Keratinocyte (primary cell): ENCODE results near the gene PGAP3. TPM values are rescaled to one million over a fixed set of nuclear protein-coding genes. Genes with fewer than 3 reads are reported as not detected.

Experiments used
- DNase-seq: peaks from one replicate; pipeline ENCODE4 v3.0.0-alpha.2; 2011; ENCODE audit warnings: low read depth, missing footprints, low spot score
- FAIRE-seq: peaks from 2 replicates; lab custom pipeline; 2011; peaks lifted over from hg19 to GRCh38; lab: Jason Lieb, UNC
- H2AFZ ChIP-seq: 2 replicates; pipeline ENCODE4 v1.6.0; 2012; ENCODE audit warnings: low read length, control low read depth, inconsistent platforms; ENCODE audit not compliant: control insufficient read depth
- H3K27ac ChIP-seq: 2 replicates; pipeline ENCODE4 v1.5.1; 2011; ENCODE audit warnings: low read length; ENCODE audit not compliant: control insufficient read depth, insufficient read depth
- H3K27me3 ChIP-seq: 3 replicates; pipeline ENCODE4 v1.6.0; 2011; ENCODE audit warnings: low read length; ENCODE audit not compliant: control insufficient read depth, insufficient read depth; ENCODE audit errors: extremely low read depth
- H3K36me3 ChIP-seq, 2 experiments: 2 replicates in 1 of 2; 3 replicates in 1 of 2; pipeline ENCODE4 v1.5.1; 2011; ENCODE audit warnings: low read length in 2 of 2, mild to moderate bottlenecking in 1 of 2; ENCODE audit not compliant: control insufficient read depth in 2 of 2, insufficient read depth in 2 of 2; ENCODE audit errors: extremely low read depth in 1 of 2
- H3K4me1 ChIP-seq: 3 replicates; pipeline ENCODE4 v1.5.1; 2011; ENCODE audit warnings: low read length; ENCODE audit not compliant: control insufficient read depth, insufficient read depth; ENCODE audit errors: extremely low read depth
- H3K4me2 ChIP-seq: 3 replicates; pipeline ENCODE4 v1.6.0; 2011; ENCODE audit warnings: low read depth, low read length; ENCODE audit not compliant: control insufficient read depth, insufficient read depth; ENCODE audit errors: extremely low read depth
- H3K4me3 ChIP-seq, 3 experiments: fragments of 200-600 bp in 1 of 3; sonication (generic) in 1 of 3; 2 replicates in 2 of 3; 3 replicates in 1 of 3; pipeline ENCODE4 v1.5.1; 2011 to 2016; ENCODE audit warnings: low read length in 3 of 3, mild to moderate bottlenecking in 3 of 3, control low read depth in 2 of 3, inconsistent platforms in 1 of 3, low read depth in 1 of 3, mixed read lengths in 1 of 3, mixed run types in 1 of 3, moderate library complexity in 1 of 3; ENCODE audit not compliant: control insufficient read depth in 2 of 3, insufficient read depth in 2 of 3; ENCODE audit errors: extremely low read depth in 1 of 3
- H3K79me2 ChIP-seq: 2 replicates; pipeline ENCODE4 v1.6.0; 2012; ENCODE audit warnings: low read length; ENCODE audit not compliant: control insufficient read depth, insufficient read depth
- H3K9ac ChIP-seq: 3 replicates; pipeline ENCODE4 v1.6.0; 2011; ENCODE audit warnings: low read length; ENCODE audit not compliant: control insufficient read depth, insufficient read depth; ENCODE audit errors: extremely low read depth
- H3K9me1 ChIP-seq: 3 replicates; pipeline ENCODE4 v1.6.0; 2011; ENCODE audit warnings: low read length; ENCODE audit not compliant: control insufficient read depth, insufficient read depth; ENCODE audit errors: extremely low read depth
- H3K9me3 ChIP-seq: 2 replicates; pipeline ENCODE4 v1.5.1; 2012; ENCODE audit warnings: low read depth, low read length; ENCODE audit not compliant: control insufficient read depth
- H4K20me1 ChIP-seq: 3 replicates; pipeline ENCODE4 v1.6.0; 2011; ENCODE audit warnings: low read length; ENCODE audit not compliant: control insufficient read depth, insufficient read depth; ENCODE audit errors: extremely low read depth
- EZH2 ChIP-seq: IDR thresholded peaks from one replicate; pipeline ENCODE4 v1.6.1; 2012; ENCODE audit warnings: inconsistent platforms, mild to moderate bottlenecking, low read length, moderate library complexity
- dilution Hi-C: fragments of 300-500 bp; cut with MboI; formaldehyde crosslinking; loops from one replicate; pipeline ENCODE4 v1.7.0; 2020; ENCODE audit warnings: low sequenced_read_pairs; ENCODE audit not compliant: extremely low pct_ligation_motif_present
- polyA plus RNA-seq, 5 experiments: library from polyadenylated mRNA; depleted of rRNA in 3 of 5; stranded (reverse) in 3 of 5; stranded (forward) in 1 of 5; unstranded in 1 of 5; fragments of >200 nt; gene quantifications; 1 replicate in 1 of 5; 2 replicates in 3 of 5; 3 replicates in 1 of 5; pipeline versions ENCODE4 v1.2.1 to v1.2.3, GENCODE V29; 2011 to 2012; ENCODE audit warnings: missing spikeins in 2 of 5, low read depth in 1 of 5, low replicate concordance in 1 of 5
- TF ChIP-seq, protein P1 (sequence below), 3 experiments: IDR thresholded peaks in 1 of 3; conservative IDR thresholded peaks in 1 of 3; optimal IDR thresholded peaks in 1 of 3; 2 replicates in 2 of 3; 3 replicates in 1 of 3; pipeline versions ENCODE3 to v1.5.1; 2011; ENCODE audit warnings: low read length in 3 of 3, mild to moderate bottlenecking in 3 of 3, moderate library complexity in 2 of 3, control low read depth in 1 of 3, inconsistent platforms in 1 of 3; ENCODE audit not compliant: insufficient read depth in 2 of 3; ENCODE audit errors: extremely low read depth in 1 of 3

The PGAP3 gene
- polyA plus RNA-seq, 1 donor (not counting 4 experiments of a cell fraction or from before 2014, with no cell fraction given) = 5.6 TPM

DNA sequence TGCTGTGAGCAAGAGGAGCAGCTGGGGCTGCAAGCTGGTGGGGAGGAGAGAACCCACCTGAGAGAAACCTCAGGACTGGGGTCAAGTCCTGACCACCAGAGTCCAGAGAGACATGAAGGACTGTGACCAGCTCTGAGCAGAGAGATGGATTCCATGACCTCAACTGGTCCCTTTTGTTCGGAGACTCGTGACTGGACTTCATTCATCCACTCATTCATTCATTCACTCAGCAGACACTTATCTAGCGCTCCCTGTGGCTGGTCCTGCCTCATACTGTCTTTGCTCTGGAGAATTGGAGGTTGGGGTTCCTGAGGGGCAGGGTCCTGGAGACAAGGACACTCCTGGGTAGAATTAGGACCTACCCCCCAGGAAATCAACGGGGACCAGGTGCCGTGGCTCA, 16.1 kb upstream of the PGAP3 start:
- H3K27me3 ChIP-seq = no peaks in the 10 kb centered on the region
- H3K36me3 ChIP-seq = peaks cover 0 to 13% of the 10 kb centered on the region in 2 experiments
- H3K9me3 ChIP-seq = no peaks in the 10 kb centered on the region
- H3K79me2 ChIP-seq = peaks cover 22% of the 10 kb centered on the region
- dilution Hi-C loops = no loop called here
- no peak overlapping the region for H3K4me2 ChIP-seq
- H3K9me1 ChIP-seq = peaks cover 4% of the 10 kb centered on the region
- DNase-seq (no peak), FAIRE-seq (no peak)
- no peaks in the 10 kb centered on the region for H4K20me1 ChIP-seq
- no peak overlapping the region for H3K4me3 ChIP-seq
- no peak for TF ChIP-seq EZH2
- H3K9ac ChIP-seq = no peak overlapping the region
- H3K4me1 ChIP-seq = peaks cover 40% of the 10 kb centered on the region
- H3K27ac ChIP-seq = no peak overlapping the region
- H2AFZ ChIP-seq = no peak overlapping the region

DNA sequence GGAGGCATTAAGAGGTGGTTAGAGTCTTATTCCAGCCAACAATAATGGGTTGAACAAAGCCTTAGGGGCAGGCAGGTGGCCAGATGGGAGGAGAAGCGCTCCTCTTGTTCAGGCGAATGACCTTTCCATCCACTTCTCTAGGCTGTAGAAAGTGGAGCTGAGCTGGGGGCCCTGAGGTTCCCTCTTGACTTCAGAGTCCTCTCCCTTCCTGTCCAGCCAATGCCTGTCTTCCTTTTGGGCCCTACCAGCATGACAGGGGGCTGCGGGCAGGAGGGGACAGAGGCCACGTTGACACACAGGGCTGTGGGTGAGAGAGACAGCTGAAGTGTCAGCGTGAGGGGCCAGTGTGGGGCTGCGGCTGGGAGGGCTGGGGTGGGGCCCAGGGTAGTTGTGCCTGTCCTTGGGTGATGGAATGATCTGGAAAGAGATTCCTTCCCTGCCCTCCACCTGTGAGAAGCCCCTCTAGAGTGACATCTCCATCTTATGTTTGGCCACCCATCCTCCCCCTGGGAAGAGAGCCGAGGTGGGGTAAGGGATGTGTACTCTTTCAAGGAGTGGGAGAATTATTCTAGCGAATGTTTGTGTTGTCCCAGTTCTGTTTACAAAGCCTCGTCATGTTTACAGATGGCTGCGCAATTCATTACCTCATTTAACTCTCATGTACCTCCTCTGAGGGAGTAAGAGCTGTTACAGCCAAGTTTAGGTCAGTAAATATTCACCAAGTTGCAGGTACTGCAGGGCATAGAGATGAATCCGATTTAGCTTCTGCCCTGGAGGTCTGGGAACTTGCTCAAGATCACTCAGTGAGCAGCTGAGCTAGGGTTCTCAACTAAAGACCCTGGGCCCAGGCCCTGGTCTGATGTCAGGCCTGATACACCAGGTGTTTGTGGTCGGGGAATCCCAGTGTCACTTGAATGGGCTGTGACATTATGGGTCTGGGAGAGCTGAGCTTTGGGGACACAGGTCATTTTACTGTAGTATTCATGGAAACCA, 15.3 kb upstream of the PGAP3 start:
- TF ChIP-seq, protein P1, sequence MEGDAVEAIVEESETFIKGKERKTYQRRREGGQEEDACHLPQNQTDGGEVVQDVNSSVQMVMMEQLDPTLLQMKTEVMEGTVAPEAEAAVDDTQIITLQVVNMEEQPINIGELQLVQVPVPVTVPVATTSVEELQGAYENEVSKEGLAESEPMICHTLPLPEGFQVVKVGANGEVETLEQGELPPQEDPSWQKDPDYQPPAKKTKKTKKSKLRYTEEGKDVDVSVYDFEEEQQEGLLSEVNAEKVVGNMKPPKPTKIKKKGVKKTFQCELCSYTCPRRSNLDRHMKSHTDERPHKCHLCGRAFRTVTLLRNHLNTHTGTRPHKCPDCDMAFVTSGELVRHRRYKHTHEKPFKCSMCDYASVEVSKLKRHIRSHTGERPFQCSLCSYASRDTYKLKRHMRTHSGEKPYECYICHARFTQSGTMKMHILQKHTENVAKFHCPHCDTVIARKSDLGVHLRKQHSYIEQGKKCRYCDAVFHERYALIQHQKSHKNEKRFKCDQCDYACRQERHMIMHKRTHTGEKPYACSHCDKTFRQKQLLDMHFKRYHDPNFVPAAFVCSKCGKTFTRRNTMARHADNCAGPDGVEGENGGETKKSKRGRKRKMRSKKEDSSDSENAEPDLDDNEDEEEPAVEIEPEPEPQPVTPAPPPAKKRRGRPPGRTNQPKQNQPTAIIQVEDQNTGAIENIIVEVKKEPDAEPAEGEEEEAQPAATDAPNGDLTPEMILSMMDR (optimal IDR thresholded peaks at IDR 0.05 in 1 of 3, IDR thresholded peaks at IDR 0.05 in 1 of 3, conservative IDR thresholded peaks at IDR 0.05 in 1 of 3; ENCODE audit: extremely low read depth in 1 of 3, insufficient read depth in 2 of 3, low read length in 3 of 3) = no peak
- TF ChIP-seq EZH2 = no peak
- Histone ChIP-seq H3K9ac (no peak overlapping the region), H3K4me2 (no peak overlapping the region), H3K4me1 (peaks cover 40% of the 10 kb centered on the region), H3K9me3 (no peaks in the 10 kb centered on the region), H4K20me1 (no peaks in the 10 kb centered on the region), H3K27me3 (no peaks in the 10 kb centered on the region), H3K36me3 (peaks cover 0 to 7% of the 10 kb centered on the region in 2 experiments), H3K9me1 (peaks cover 4% of the 10 kb centered on the region), H3K27ac (no peak overlapping the region), H3K79me2 (peaks cover 22% of the 10 kb centered on the region), H2AFZ (no peak overlapping the region), H3K4me3 (no peak overlapping the region)
- dilution Hi-C loops = no loop called here
- DNase-seq = no peak
- no peak for FAIRE-seq
